Keratinocyte (primary cell): Measurements from ENCODE around the gene SIGLEC1. TPM values are rescaled to one million over a fixed set of nuclear protein-coding genes. Genes with fewer than 3 reads are reported as not detected.

Experiments
- DNase-seq: peaks from one replicate; pipeline ENCODE4 v3.0.0-alpha.2; 2011; ENCODE audit warnings: low read depth, missing footprints, low spot score
- FAIRE-seq: peaks from 2 replicates; lab custom pipeline; 2011; peaks lifted over from hg19 to GRCh38; lab: Jason Lieb, UNC
- H2AFZ ChIP-seq: 2 replicates; pipeline ENCODE4 v1.6.0; 2012; ENCODE audit warnings: low read length, control low read depth, inconsistent platforms; ENCODE audit not compliant: control insufficient read depth
- H3K27ac ChIP-seq: 2 replicates; pipeline ENCODE4 v1.5.1; 2011; ENCODE audit warnings: low read length; ENCODE audit not compliant: control insufficient read depth, insufficient read depth
- H3K27me3 ChIP-seq: 3 replicates; pipeline ENCODE4 v1.6.0; 2011; ENCODE audit warnings: low read length; ENCODE audit not compliant: control insufficient read depth, insufficient read depth; ENCODE audit errors: extremely low read depth
- H3K36me3 ChIP-seq, 2 experiments: 2 replicates in 1 of 2; 3 replicates in 1 of 2; pipeline ENCODE4 v1.5.1; 2011; ENCODE audit warnings: low read length in 2 of 2, mild to moderate bottlenecking in 1 of 2; ENCODE audit not compliant: control insufficient read depth in 2 of 2, insufficient read depth in 2 of 2; ENCODE audit errors: extremely low read depth in 1 of 2
- H3K4me1 ChIP-seq: 3 replicates; pipeline ENCODE4 v1.5.1; 2011; ENCODE audit warnings: low read length; ENCODE audit not compliant: control insufficient read depth, insufficient read depth; ENCODE audit errors: extremely low read depth
- H3K4me2 ChIP-seq: 3 replicates; pipeline ENCODE4 v1.6.0; 2011; ENCODE audit warnings: low read depth, low read length; ENCODE audit not compliant: control insufficient read depth, insufficient read depth; ENCODE audit errors: extremely low read depth
- H3K4me3 ChIP-seq, 3 experiments: fragments of 200-600 bp in 1 of 3; sonication (generic) in 1 of 3; 2 replicates in 2 of 3; 3 replicates in 1 of 3; pipeline ENCODE4 v1.5.1; 2011 to 2016; ENCODE audit warnings: low read length in 3 of 3, mild to moderate bottlenecking in 3 of 3, control low read depth in 2 of 3, inconsistent platforms in 1 of 3, low read depth in 1 of 3, mixed read lengths in 1 of 3, mixed run types in 1 of 3, moderate library complexity in 1 of 3; ENCODE audit not compliant: control insufficient read depth in 2 of 3, insufficient read depth in 2 of 3; ENCODE audit errors: extremely low read depth in 1 of 3
- H3K79me2 ChIP-seq: 2 replicates; pipeline ENCODE4 v1.6.0; 2012; ENCODE audit warnings: low read length; ENCODE audit not compliant: control insufficient read depth, insufficient read depth
- H3K9ac ChIP-seq: 3 replicates; pipeline ENCODE4 v1.6.0; 2011; ENCODE audit warnings: low read length; ENCODE audit not compliant: control insufficient read depth, insufficient read depth; ENCODE audit errors: extremely low read depth
- H3K9me1 ChIP-seq: 3 replicates; pipeline ENCODE4 v1.6.0; 2011; ENCODE audit warnings: low read length; ENCODE audit not compliant: control insufficient read depth, insufficient read depth; ENCODE audit errors: extremely low read depth
- H3K9me3 ChIP-seq: 2 replicates; pipeline ENCODE4 v1.5.1; 2012; ENCODE audit warnings: low read depth, low read length; ENCODE audit not compliant: control insufficient read depth
- H4K20me1 ChIP-seq: 3 replicates; pipeline ENCODE4 v1.6.0; 2011; ENCODE audit warnings: low read length; ENCODE audit not compliant: control insufficient read depth, insufficient read depth; ENCODE audit errors: extremely low read depth
- CTCF ChIP-seq, 3 experiments: IDR thresholded peaks in 1 of 3; conservative IDR thresholded peaks in 1 of 3; optimal IDR thresholded peaks in 1 of 3; 2 replicates in 2 of 3; 3 replicates in 1 of 3; pipeline versions ENCODE3 to v1.5.1; 2011; ENCODE audit warnings: low read length in 3 of 3, mild to moderate bottlenecking in 3 of 3, moderate library complexity in 2 of 3, control low read depth in 1 of 3, inconsistent platforms in 1 of 3; ENCODE audit not compliant: insufficient read depth in 2 of 3; ENCODE audit errors: extremely low read depth in 1 of 3
- EZH2 ChIP-seq: IDR thresholded peaks from one replicate; pipeline ENCODE4 v1.6.1; 2012; ENCODE audit warnings: inconsistent platforms, mild to moderate bottlenecking, low read length, moderate library complexity
- dilution Hi-C: fragments of 300-500 bp; cut with MboI; formaldehyde crosslinking; loops from one replicate; pipeline ENCODE4 v1.7.0; 2020; ENCODE audit warnings: low sequenced_read_pairs; ENCODE audit not compliant: extremely low pct_ligation_motif_present
- polyA plus RNA-seq, 5 experiments: library from polyadenylated mRNA; depleted of rRNA in 3 of 5; stranded (reverse) in 3 of 5; stranded (forward) in 1 of 5; unstranded in 1 of 5; fragments of >200 nt; gene quantifications; 1 replicate in 1 of 5; 2 replicates in 3 of 5; 3 replicates in 1 of 5; pipeline versions ENCODE4 v1.2.1 to v1.2.3, GENCODE V29; 2011 to 2012; ENCODE audit warnings: missing spikeins in 2 of 5, low read depth in 1 of 5, low replicate concordance in 1 of 5

SIGLEC1 gene
- polyA plus RNA-seq, 1 donor (not counting 4 experiments of a cell fraction or from before 2014, with no cell fraction given): not detected

DNA sequence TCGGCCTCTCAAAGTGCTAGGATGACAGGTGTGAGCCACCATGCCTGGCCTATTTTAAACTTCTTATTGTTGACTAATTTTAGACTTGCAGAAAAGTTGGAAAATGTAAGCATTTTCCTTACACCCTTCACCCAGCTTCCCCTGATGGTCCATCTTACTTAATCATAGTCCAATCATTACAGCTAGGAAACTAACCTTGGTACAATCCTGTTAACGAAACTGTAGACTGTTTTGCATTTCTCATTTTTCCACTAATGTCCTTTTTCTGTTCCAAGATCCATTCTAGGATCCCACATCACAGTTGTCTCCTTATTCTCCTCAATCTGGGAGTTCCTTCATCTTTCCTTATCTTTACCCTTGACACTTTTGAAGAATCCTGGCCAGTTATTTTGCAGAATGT, 48.5 kb downstream of the SIGLEC1 start:
- Histone ChIP-seq H3K9me1 (no peaks in the 10 kb centered on the region), H3K27ac (no peak overlapping the region), H3K27me3 (peaks cover 52% of the 10 kb centered on the region), H2AFZ (no peak overlapping the region), H3K79me2 (no peaks in the 10 kb centered on the region), H3K4me2 (no peak overlapping the region), H4K20me1 (no peaks in the 10 kb centered on the region), H3K9ac (no peak overlapping the region), H3K36me3 (no peaks in the 10 kb centered on the region), H3K4me3 (no peak overlapping the region), H3K9me3 (no peaks in the 10 kb centered on the region), H3K4me1 (no peaks in the 10 kb centered on the region)
- dilution Hi-C loops: no loop called here
- no peak for FAIRE-seq
- no peak for DNase-seq
- TF ChIP-seq EZH2: no peak

DNA sequence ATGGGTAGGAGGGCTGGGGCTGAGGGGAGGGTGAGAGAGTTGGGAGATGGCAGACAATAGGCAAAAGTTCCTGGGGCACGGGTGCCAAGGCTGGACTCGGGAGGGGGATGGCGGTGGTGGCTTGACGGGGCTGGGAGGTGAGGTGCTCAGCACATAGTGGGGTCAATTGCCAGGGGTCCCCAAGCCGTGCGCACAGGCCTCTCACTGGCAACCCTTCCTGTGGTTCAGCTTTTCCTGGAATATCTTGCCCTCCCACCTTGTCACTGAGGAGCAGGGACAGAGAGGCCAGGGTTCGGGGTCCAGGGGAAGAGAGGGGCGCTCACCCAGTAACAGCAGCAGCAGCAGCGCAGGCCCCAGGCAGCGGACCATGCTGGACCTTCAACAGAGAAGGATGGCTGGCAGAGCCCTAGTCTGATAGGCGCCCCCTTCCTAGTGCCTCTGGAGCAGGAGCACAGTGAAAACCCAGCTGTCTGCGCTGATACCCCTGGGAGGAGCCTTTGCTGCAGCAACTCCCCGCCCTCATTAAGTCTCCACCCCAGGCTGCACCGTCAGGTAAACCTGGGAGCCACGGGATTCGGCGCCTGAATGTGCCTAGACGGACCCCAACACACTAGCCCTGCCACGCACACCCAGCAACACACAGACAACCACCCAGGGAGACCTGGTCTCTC, 49.2 kb downstream of the SIGLEC1 start, which contains the start of gene GFRA4:
GFRA4 (minus strand) TSS at position 369 of the 671 bp plus-strand sequence; CDS start at position 369, 0 bp downstream.
- no peaks in the 10 kb centered on the region for H3K9me3 ChIP-seq
- FAIRE-seq (no peak), DNase-seq (no peak)
- H3K4me1 ChIP-seq: no peaks in the 10 kb centered on the region
- no peak for TF ChIP-seq EZH2
- no peak for TF ChIP-seq CTCF (optimal IDR thresholded peaks at IDR 0.05 in 1 of 3, IDR thresholded peaks at IDR 0.05 in 1 of 3, conservative IDR thresholded peaks at IDR 0.05 in 1 of 3; ENCODE audit: extremely low read depth in 1 of 3, insufficient read depth in 2 of 3, low read length in 3 of 3)
- H3K9ac ChIP-seq: no peak within 1 kb of the TSS
- no peaks in the 10 kb centered on the region for H3K9me1 ChIP-seq
- H3K4me3 ChIP-seq: no peak within 1 kb of the TSS
- H3K4me2 ChIP-seq: no peak within 1 kb of the TSS
- H3K27ac ChIP-seq: no peak within 1 kb of the TSS
- H4K20me1 ChIP-seq: no peaks in the 10 kb centered on the region
- dilution Hi-C loops: no loop called here
- no peaks in the 10 kb centered on the region for H3K36me3 ChIP-seq
- H2AFZ ChIP-seq: no peak within 1 kb of the TSS
- peaks cover 54% of the 10 kb centered on the region for H3K27me3 ChIP-seq
- no peaks in the 10 kb centered on the region for H3K79me2 ChIP-seq

Other genes with a start within 250 kb of the SIGLEC1 start
- 46.9 to 61.1 TPM (median 49.9 TPM) in 3 replicates for gene ATRN, start 241.6 kb downstream of the SIGLEC1 start, polyA plus RNA-seq
- not detected in 3 replicates for gene GFRA4, start 49.2 kb downstream of the SIGLEC1 start, polyA plus RNA-seq
- not detected in 3 replicates for gene ADAM33, start 30.6 kb downstream of the SIGLEC1 start, polyA plus RNA-seq
- gene HSPA12B, start 20.1 kb upstream of the SIGLEC1 start, polyA plus RNA-seq: not detected in 3 replicates
- 25.8 to 44.3 TPM (median 28.2 TPM) in 3 replicates for gene ADISSP, start 55.2 kb upstream of the SIGLEC1 start, polyA plus RNA-seq
- gene SPEF1, start 68.8 kb upstream of the SIGLEC1 start, polyA plus RNA-seq: 0.06 to 0.09 TPM (median 0.07 TPM) in 3 replicates
- 18.1 to 22.3 TPM (median 22.0 TPM) in 3 replicates for gene CENPB, start 74.1 kb upstream of the SIGLEC1 start, polyA plus RNA-seq
- gene CDC25B, start 83.7 kb upstream of the SIGLEC1 start, polyA plus RNA-seq: 15.0 to 41.5 TPM (median 23.5 TPM) in 3 replicates
- 4.3 to 9.0 TPM (median 5.2 TPM) in 3 replicates for gene AP5S1, start 107.9 kb upstream of the SIGLEC1 start, polyA plus RNA-seq
- 15.1 to 17.2 TPM (median 17.1 TPM) in 3 replicates for gene MAVS, start 134.2 kb upstream of the SIGLEC1 start, polyA plus RNA-seq
- 17.9 to 23.6 TPM (median 22.5 TPM) in 3 replicates for gene PANK2, start 176.8 kb upstream of the SIGLEC1 start, polyA plus RNA-seq